HG02840 (cell line): ENCODE data around the gene GCG.

Experiments used
- ATAC-seq: cut with Tn5 transposase; IDR thresholded peaks from one replicate; pipeline ENCODE4 v1.9.1; 2021; ENCODE audit warnings: mild to moderate bottlenecking, moderate library complexity, moderate number of reproducible peaks; ENCODE audit not compliant: unreplicated experiment, low FRiP score

The GCG gene

DNA sequence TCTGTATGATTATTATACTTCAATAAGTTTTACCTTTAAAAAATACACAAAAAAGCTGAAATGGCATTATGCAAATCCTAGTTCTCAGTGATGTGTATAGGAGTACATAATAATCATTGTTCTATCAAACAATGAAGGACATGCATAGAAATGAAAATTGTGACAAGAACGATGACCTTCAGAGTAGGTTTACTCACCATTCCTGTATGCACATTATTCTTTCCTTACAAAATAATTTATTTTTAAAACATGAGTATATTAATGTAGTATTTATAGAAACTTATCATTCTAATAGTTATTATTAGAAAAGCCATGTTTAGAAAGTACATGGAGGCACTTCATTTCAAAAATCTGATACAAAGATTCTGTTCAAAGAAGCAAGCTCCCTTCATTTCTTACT lies 45.3 kb downstream of the GCG start:
- no peak for ATAC-seq

DNA sequence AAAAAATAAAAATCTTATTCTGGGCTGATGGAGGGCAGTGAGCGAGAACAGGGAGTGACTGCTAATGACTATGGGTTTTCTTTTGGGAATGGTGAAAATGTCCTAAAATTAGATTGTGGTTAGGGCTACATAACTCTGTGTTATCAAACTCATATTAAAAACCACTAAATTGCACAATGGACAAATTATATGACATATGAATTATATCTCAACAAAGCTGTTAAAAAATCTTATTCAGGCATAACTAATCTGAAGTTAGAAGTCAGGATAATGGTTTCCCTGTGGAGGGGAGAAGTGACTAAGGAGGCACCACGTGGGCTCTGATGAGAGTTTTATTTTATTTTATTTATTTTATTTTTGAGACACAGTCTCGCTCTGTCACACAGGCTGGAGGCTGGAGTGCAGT lies 45.9 kb downstream of the GCG start:
- ATAC-seq = no peak

DNA sequence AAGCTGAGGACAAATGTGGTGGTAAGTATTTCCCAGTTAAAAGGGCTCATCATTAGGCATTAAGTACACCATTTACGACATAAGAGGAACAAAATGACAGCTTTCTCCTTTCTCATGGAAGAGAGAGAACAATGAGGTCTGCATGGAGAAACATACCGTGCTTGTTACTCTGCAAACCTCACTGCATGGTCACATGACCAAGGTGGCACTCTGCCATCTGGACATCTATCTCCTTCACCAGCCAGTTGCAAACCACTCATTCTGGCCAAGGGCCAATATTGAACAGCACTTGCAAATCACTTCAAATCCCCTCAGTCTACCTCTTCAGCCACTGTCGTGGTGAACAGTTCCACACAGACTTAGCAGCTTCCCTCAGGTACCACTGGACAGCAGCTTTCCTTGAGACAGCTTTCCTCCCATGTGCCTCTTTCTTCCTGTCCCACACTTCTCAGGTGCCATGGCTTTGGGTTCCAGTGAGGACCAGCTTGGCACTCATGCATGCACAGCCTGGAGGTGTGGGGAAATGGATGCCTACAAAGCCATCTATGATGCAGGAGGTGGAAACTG lies 48.5 kb downstream of the GCG start:
- no peak for ATAC-seq

DNA sequence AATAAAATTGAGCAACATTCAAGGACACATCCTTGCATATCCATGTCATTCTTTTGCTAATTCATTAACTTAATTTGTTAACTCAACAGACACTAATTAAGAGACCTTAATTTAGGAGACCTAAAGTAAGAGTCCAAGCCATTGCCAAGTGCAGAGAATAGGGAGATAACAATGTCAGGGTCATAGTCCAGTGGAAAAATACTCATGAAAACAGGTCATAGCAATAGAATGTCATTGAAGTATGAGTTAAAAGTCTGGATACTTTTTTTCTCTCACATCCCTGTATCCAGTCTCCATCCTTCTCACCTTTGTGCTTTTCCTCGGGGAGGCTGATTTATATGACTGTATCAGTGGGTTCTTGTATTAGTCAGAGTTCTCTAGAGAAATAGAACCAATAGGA lies 51.5 kb downstream of the GCG start:
- no peak for ATAC-seq

DNA sequence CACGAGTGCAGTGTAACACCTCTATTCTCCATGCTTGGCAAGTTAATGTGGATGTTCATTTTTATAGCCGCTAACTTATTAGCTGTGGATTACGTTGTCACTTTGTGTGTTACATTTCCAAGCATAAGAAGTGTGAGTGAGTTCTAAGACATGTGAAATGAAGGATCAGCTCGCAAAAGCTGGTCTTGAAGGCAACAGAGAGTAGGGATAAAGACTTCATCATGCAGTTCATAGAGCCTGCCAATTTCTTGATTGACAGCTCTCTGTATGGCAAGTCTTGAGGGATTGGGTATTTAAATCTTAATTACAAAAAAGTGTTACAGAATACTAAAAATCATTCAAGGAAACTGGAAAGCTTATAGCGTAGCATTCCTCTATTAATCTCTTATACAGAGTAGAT lies 52.2 kb downstream of the GCG start:
- no peak for ATAC-seq
